ENCODE measurements around the gene ATP11C.
A peak's percentile ranks its signal among the peaks of the same experiment; 100 is the strongest.
"Not testable (repeated sequence)": the region's sequence is repeated elsewhere in the genome, so short reads cannot be mapped to it uniquely, and the experiment has no call there.

ATP11C gene

DNA sequence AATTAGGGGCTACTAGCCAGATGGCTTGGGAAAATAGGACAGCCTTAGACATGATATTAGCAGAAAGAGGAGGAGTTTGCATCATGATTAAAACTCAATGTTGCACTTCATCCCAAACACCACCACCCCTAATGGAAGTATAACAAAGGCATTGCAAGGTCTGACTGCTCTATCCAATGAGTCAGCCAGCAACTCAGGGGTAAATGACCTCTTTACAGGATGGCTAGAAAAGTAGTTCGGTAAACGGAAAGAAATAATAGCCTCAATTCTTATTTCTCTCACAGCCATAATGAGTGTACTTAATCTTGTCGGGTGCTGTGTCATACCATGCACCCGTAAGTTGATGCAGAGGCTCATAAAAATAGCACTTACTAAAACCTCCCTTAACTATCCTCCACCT, 76.0 kb downstream of the ATP11C start:
- not testable (repeated sequence) for DNase-seq (ENCODE audit: low spot score)

DNA sequence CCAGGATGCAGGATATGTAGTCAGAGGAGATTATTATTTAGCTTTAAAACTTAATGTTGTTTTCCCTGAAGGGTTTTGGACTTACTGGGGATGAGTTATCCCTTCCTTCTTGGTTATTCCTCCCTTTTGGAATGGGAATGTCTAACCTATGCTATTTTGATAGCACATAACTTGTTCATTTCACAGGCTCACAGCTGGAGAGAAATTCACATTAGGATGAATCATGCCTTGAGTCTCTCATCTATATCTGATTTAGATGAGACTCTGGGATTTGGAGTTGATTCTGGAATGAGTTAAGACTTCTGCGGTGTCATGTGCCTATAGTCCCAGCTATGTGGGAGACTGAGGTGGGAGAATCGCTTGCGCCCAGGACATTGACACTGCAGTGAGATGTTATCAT, 81.1 kb downstream of the ATP11C start:
- no peak for DNase-seq (ENCODE audit: low spot score)

DNA sequence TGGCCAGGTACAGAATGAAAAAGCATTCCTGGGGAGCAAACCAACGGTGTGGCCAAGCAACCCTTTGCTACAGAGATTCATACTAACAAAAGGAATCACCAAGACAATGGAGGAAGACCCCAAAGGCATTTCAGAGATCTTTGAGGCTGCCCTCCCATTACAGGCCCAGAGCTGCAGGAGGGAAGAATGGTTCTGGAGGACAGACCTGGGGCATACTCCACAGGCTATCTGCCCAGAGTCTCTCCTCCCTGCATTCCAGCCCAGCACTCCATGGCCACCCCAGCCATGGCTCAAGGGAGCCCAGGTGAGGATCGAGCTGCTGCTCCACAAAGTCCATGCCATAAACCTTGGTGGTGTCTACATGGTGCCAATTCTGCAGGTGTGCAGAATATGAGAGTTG, 81.9 kb downstream of the ATP11C start:
- no peak for DNase-seq (ENCODE audit: low spot score)

DNA sequence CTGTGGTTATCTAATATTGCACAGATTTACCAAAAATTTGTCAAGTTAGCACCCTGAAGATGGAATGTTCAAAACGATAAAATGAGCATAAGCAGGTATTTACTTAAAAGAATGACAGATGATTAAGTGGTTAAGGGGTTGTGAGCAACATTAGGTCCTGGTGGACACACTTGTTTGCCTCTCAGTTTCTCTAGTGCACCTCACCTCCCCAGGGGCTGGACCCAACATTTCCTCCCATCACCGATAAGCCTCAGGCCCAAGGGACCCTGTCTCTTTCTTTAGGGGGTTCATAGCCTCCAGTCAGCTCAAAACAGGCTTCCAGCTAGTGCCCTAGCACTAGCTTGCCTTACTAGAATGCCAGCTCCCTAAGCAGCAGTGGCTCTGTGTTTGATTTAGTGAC, 88.0 kb downstream of the ATP11C start:
- DNase-seq (ENCODE audit: low spot score) = no peak

DNA sequence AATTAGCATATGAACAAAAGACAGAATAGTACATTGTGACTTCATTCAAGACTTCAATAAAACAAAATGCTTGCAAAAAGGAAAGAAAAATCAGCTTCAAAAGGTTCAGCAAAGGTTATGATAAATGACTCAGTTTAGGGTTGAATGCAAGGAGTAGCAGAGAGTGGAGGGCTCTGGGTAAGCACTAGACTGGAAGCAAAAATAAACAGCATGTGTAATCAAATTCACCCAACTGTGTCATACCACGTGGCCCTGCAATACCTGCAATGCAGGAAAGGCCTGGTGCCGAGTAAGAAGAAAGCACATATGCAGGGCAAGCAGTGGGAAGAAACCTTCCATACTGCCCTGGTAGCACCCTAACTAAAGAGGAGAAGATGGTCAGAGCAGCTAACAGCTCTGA, 88.7 kb downstream of the ATP11C start:
- no peak for DNase-seq (ENCODE audit: low spot score)

DNA sequence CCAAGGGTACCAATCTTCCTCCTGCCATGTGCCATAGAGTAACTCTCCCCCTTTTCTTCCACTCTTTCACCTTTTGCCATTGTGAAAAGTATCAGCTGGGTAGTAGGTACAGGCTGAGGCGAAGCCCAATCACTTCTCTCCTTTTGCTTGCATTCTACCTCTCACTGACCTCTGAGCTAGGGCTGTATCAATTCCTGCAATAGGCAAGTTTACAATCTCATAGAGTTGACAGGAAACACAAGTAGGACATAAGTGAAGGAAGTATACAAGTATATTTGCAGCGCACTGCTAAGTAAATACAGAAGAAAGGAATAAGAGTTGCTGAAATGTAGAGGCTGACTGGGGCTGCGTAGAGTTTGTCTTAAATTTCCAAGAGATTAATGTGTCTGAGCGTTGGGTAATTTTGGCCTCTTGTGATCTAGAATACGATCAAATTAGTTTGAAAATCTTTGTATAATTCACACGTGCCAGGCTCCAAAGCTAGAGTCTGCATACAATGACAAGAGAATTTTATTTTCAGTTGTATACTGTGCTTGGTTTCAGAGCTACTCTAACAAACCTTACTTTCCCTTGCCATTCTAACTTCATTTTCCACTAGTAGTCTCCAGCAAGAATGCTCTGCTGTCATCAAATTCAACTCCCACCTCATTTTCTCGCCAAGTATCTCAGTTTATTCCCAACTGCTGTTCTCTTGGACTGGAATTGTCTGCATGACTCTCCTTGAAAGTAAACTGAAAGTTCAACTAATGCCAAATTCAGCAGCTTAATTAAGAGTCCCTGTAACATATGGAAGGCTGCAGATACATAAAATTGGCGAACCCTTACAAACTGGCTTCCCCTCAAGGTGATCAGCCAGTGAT, 90.3 kb downstream of the ATP11C start:
- no peak for DNase-seq (ENCODE audit: low spot score)

DNA sequence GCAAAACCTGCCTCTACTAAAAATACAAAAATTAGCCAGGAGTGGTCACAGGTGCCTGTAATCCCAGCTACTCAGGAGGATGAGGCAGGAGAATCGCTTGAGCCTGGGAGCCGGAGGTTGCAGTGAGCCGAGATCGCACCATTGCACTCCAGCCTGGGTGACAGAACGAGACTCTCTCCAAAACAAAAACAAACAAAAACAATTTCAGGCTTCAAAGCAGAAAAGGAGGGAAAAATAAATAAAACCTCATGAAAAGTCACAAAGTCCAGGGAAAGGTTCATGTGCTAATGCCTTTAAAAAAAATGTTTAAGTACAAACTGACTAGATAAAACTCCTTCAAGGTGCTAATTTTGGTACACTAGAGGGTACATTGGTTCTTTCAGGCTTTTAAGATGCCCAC, 96.5 kb downstream of the ATP11C start:
- DNase-seq (ENCODE audit: low spot score) = not testable (repeated sequence)

DNA sequence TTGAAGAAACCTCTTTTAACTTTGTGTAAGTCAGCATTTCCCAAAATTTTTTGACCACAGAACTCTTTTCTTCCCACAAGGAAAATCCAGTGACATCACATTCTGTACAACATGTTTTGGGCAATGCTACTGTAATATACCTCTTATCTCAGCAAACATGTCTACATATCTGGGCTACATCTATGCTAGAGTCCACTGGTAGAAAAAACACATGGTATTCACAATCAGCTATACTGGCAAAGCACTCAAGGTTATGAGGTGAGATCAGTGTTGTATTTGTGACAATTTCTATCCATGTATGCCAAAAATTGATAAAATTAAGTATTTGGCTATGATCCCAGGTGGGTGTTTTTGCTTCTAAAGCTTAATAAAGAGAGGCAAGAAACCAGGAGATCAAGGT, 98.0 kb downstream of the ATP11C start:
- DNase-seq (ENCODE audit: low spot score) = no peak

DNA sequence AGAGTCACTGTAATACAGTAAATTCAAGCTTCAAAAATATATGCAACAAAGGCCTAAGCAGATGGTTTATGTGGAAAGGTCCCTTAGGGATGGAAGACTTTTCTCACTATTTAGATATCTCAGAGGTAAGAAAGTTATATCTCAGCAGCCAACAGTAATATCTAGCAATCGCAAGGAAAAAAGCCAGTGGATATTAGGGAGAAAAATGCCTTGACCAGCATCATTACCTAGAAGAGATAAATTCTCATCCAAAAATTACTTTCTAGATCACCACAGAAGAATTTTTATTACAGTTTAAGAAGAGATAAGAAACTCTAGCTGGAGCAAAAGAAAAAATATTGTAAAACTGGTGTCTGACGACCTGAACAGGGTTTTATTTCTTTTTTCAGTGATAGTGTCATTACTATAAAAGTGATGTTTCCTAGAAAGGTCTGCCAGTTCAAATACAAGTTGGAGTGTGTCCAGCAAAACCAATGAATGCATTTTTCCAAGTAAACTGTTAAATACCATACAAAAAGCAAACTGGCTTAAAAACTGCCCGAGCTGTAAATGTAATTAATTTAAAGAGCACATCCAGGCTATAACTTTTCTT, 100.0 kb downstream of the ATP11C start:
- DNase-seq (ENCODE audit: low spot score) = no peak

DNA sequence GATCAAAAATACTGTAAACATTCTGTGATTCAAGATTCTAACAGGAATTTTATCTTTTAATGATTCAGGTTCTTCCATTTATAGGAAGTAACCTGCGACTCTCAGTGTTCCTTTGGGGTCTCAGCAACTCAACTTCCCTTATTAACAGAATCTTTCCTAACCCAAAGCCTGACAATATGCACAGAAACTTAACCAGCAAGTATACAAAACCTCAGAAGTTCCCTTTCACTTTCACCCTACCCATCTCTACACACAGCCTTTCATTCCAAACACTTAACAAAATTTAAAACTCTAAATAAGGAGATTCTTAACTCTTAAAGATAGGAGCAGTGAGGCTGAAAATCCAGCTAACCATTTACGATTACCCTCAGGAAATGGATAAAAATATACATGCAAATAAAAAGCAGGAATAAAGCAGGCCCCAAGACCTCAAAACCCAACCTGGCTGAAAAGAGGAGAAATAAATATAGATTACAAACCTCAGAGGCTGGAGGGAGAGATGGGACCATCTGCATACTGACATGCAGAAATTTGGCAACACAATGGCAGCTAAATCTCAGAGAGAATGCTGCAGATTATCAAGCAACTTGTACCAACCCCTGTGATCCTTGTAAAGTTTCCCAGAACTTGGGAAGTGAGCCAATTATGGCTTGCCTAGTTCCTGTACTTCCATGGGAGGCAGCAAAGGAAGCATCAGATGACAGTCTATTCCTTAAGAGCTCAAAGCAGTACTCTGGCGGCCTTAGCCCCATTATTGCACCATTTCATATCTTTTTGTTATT, 101.0 kb downstream of the ATP11C start:
- peak; percentile 16 for DNase-seq (ENCODE audit: low spot score)

DNA sequence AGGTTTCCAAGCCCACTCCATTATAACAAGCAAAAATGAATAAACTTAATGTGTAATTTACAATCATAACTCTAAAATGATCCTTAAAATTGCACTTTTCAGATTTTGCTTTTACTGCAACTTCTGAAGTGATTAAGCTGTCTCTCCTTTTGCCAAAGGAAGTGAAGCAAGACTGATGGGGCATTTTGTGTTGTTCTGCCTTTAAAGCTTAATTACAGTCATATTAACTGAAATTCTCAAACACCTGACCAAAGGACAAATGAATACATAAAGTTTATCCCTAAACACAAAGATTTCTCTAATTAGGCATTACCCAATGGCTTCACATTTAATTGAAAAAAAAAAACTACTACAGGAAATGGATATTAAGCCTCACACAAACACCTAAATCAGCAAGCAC, 101.8 kb downstream of the ATP11C start:
- no peak for DNase-seq (ENCODE audit: low spot score)

DNA sequence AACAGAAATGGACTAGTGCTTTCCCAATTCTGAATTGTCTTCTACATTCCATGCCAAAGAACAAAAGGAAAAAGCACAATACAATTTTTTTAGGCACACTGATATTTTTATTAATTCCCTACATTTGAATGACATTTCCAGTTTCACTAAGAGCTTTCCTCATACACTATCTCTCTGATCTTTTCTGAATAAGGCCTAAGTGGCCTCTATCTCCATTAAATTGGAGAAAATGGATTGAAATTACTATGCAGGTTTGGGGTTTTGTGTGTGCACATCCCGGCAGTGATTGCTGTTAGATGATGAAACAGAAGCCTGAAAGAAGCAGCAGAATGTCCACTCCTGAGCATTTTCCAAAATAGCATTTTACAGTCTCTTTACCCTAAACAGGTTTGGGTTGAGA, 104.0 kb downstream of the ATP11C start:
- DNase-seq (ENCODE audit: low spot score) = no peak

DNA sequence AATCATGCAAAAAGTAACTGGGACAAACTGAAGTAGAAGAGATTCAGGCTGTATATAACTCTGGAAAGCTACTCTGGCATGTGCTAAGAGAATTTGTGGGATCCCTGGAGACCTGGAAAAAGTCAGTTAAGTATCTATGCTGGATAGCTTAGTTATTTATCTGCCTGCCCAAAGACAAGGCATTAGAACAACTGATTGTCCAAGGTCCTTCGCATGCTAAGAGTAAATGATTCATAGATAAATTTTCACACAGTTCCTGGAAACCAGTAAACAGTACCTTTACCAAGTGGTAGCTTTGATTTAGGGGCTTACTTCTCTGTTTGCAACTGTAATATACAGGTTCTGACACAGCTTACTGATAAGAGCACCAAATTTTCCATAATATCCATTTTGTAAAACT, 104.8 kb downstream of the ATP11C start:
- no peak for DNase-seq (ENCODE audit: low spot score)

DNA sequence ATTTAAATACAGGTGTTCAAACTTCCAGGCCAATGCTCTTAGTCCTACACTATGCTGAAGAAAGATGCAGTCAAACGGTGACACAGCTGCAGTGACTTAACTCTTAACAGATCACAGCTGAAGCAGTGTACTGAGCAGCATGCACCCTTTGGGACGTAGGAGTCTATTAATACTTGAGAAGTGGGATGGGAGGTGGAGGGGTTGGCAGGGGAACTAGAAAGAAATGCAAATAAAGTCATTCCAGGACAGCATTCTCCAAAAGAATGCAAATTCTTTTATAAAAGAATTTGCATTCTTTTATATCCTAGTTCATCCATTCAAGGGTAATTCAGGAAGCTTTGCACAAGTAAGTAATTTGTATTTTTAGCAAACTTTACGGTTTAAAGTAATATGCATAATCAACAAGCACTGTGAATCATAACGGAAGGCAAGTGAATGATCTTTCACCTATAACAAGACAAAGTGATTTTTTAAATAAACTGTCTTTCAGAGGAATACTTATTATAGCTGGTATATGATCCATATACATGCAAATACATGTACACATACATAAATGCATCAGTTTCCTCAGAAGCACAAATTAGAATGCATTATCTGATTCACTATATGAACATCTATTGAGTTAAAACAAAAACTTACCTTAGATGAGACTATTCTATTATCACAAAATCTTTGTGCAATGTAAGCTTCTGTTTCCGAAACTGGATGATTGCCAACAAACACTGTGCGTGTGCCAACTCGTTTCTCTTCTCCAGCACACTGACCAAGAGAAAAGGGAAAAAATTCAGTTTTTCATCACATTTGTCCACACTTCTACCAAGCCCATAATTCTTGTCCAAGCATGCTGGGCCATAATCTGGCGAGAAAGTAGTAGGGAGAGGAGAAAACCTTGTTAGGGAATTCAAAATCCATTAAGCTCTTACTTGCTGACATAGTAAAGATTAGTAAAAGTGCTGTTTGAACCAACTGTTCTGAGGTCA, 106.5 kb downstream of the ATP11C start:
- no peak for DNase-seq (ENCODE audit: low spot score)

DNA sequence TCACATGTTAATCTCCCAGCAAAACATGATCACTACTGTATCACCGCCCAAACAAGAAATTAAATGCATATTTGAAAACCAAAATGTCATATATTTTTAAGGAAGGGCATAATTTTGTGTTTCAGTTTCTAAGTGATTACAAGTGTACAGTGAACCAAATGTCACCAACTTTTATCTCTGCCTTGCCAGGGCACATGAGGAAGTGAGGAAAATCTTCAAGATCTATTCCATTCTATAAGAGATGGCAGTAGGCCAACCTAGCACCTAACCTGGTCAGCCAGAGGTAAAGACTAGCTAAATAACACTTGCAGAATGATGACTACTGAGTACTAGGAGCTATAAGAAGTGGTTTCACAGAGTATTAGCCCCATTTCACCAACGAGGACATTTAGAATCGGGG, 107.2 kb downstream of the ATP11C start:
- no peak for DNase-seq (ENCODE audit: low spot score)

DNA sequence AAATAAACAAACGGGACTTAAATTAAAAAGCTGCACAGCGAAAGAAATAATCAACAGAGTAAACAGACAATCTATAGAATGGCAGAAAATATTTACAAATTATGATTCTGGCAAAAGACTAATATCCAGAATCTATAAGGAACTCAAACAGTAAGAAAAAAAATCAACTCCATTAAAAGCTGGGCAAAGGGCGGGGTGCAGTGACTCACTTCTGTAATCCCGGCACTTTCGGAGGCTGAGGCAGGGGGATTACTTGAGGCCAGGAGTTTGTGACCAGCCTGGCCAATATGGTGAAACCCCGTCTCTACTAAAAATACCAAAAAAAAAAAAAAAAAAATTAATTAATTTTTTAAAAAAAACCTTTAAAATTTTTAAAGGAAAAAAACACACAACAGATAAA, 109.0 kb downstream of the ATP11C start:
- DNase-seq (ENCODE audit: low spot score) = no peak

DNA sequence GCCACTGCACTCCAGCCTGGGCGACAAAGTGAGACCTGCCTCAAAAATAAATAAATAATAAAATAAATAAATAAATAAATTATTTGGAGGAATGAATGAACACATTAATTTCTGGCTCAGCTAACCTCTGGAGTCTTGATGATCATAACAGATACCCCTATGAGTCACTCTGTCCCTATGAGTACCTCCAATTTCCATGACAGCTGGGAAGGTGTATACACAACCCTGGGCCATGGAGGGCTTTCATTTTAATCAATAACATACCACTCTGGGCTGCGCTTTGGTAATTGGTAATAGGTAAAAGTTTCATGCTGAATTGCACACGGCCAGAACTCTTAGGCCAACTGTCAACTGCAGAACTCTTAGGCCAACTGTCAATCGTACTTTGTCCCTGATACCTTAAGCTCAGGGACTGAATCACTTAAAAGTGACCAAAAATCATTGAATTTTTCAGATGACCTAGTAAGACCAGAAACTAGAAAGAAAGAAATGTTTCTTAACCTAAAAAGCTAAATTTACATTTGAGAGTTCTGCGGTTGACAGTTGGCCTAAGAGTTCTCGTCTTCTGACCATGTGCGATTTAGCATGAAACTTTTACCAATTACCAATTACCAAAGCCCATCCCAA, 112.4 kb downstream of the ATP11C start:
- no peak for DNase-seq (ENCODE audit: low spot score)

DNA sequence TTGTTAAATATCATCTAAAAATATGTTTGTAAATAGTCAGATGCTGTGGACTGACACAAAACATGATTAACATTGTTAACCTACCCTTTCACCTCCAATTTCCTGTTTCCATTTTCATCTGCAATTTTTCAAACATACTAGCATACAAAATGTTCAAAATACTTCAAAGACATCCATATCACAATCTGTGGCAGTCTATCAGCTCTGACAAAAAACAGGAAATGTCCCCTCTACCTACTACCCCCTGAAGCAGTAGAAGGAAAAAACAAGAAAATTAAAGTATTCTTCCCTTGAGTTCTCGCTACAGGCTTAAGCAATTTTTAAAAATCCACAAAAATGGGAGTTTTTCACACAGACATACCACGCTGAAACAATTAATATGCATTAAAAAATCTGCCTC, 116.6 kb downstream of the ATP11C start:
- no peak for DNase-seq (ENCODE audit: low spot score)

DNA sequence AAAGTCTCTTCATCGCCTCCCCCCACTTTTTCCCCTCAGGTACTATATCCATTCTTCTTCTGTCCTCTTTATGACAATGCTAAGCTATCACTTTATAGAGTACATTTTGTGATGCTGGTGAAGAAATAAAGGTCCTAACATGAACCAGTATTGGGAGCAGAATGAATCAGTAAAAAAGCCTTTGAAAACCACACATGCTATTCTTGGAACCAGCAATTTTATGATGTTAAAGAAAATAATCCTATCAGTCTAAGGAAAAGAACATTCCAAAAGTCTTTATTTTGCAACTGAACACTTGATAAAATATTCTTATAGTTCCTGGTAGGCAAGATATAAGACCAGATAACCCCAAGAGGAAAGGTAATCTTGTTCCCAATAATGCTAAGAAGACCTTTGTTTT, 117.1 kb downstream of the ATP11C start:
- DNase-seq (ENCODE audit: low spot score) = no peak

DNA sequence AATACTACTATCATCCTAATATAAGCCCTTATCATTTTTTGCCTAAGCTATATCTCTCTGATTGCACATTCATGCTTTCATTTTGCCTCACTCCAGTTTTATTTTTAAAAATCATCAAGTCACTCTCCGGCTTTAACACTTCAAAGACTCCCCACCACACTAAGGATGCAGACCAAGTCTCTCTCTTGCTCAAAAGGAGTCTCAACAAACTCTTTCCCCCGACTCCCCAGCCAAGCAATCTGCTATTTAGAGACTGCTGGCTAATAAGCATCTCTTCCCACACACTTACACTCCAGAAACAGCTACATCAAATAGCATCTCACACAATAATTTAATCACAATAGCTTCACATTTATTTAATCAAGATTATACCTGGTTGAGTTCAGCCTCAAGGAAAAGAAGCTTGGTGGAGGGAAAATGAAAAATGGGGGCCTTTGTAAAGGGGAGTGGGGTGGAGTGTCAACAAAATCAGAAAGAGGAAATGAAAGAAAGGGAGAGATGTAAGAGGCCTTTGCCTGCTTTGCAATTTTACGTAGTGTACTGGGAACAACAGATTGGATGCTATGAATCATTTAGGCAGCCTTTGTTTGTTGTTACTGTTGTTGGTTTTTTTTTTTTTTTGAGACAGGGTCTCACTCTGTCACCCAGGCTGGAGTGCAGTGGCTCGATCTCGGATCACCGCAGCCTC, 120.8 kb downstream of the ATP11C start:
- no peak for DNase-seq (ENCODE audit: low spot score)

DNA sequence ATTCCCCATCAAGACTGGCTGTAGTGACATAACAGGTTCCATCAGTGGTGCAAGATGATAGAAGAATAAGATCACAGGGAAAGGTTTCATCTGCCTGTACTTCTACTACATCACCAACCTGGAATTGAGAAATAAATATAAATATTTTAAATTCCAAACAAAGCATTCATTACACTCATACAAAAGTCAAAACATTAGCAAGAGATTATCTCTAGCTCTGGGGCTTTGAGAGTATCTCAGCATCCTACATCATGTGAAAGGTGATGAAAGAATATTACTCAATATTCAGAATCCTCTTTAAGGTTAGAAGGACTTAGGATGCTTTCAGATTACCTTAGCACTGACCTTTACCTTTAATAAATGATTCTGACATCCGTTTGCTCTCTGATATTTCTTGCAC, 128.4 kb downstream of the ATP11C start:
- DNase-seq (ENCODE audit: low spot score) = no peak
